ENCODE results near the gene CABS1.

- TF ChIP-seq, protein P1, sequence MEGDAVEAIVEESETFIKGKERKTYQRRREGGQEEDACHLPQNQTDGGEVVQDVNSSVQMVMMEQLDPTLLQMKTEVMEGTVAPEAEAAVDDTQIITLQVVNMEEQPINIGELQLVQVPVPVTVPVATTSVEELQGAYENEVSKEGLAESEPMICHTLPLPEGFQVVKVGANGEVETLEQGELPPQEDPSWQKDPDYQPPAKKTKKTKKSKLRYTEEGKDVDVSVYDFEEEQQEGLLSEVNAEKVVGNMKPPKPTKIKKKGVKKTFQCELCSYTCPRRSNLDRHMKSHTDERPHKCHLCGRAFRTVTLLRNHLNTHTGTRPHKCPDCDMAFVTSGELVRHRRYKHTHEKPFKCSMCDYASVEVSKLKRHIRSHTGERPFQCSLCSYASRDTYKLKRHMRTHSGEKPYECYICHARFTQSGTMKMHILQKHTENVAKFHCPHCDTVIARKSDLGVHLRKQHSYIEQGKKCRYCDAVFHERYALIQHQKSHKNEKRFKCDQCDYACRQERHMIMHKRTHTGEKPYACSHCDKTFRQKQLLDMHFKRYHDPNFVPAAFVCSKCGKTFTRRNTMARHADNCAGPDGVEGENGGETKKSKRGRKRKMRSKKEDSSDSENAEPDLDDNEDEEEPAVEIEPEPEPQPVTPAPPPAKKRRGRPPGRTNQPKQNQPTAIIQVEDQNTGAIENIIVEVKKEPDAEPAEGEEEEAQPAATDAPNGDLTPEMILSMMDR (IDR thresholded peaks at IDR 0.05; ENCODE audit: extremely low read depth in 1 of 2, insufficient read depth in 1 of 2, low read depth in 1 of 2, low read length in 2 of 2) = no peak
- no peak for TF ChIP-seq EZH2 (IDR thresholded peaks at IDR 0.05; ENCODE audit: borderline replicate concordance, low read depth, low read length, severe bottlenecking)
These were observed 45.8 kb downstream of the CABS1 start for GRCh38 chr4:70380578-70380977.
